ENCODE measurements around the gene MTG2. TPM values are rescaled to one million over a fixed set of nuclear protein-coding genes. Genes with fewer than 3 reads are reported as not detected.

MTG2 gene
- total and polyA plus RNA-seq, 10 of the 15 experiments (the other 5 are each of a cell fraction or from before 2014, with no cell fraction given), result 6.2 to 52.4 (median 34.3) TPM

DNA sequence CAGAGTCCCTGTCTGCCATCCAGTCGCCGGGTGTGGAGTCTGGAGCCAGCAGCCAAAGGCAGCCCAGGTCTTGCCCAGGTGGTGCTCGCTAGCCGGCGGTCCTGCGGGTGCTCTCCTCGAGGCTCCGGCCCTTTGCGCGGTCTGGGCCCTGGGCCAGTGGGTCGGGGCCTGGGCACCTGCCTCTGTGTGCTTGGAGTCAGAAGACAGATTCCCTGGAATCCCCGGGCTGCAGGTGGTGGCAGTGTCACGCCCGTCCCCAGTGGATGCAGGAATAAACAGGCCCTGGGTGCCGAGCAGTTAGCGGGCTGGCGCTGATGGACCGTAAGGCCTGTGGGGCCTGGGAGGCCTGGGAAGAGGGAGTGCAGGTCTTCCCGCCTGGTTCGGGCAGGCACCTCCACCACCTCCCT is 33.9 kb upstream of the MTG2 start (continued):
- TF ChIP-seq, protein P1, sequence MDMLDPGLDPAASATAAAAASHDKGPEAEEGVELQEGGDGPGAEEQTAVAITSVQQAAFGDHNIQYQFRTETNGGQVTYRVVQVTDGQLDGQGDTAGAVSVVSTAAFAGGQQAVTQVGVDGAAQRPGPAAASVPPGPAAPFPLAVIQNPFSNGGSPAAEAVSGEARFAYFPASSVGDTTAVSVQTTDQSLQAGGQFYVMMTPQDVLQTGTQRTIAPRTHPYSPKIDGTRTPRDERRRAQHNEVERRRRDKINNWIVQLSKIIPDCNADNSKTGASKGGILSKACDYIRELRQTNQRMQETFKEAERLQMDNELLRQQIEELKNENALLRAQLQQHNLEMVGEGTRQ (IDR thresholded peaks at IDR 0.05; ENCODE audit: borderline replicate concordance, low read depth, low read length), result no peak
- TF ChIP-seq POU2F2 (IDR thresholded peaks at IDR 0.05; ENCODE audit: borderline replicate concordance, low read depth, low read length) (no peak), FOXM1 (IDR thresholded peaks at IDR 0.05; ENCODE audit: low read depth, low read length) (no peak)

DNA sequence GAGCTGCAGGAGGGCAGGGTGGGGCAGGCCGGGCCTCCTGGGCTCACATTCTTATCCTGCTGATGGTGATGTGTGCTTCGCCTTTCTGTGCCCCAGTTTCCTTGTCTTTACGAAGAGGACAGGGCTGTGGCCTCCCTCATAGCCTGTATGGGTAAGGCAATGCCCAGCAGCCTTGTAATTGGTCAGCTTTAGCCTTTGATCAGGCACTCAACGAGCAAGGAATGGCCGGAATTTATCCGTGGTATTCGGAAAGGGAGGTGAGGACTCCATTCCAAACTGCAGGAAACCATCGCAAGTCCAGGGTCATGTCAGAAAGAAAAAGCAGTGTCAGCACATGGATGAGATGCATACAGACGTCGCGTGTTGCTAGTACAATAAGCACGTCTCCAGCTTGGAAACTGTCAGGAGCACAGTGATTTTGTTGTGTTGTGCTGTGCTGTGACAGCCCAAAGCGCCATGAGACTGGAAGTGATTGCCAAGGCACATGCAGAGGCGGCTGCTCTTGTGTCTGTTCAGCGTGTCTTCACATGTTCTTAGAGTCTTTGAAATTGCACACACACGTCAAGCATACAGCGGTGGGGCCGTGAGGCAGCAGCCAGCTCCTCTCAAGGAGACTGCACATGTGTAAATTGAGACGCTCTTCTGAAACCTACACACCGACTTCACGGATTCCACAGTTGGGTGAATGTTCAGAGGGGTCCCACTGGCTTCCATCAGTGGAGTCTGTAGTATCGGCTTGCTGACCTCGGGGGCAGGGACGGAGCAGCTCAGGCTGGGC is 33.1 kb upstream of the MTG2 start:
- BruUV-seq (replicated peaks), result no TSS peak
- H3K4me3 ChIP-seq, result no peak overlapping the region
- H3K9ac ChIP-seq (ENCODE audit: control insufficient read depth, insufficient read depth, low read length), result no peak overlapping the region
- in situ Hi-C loops (cut with MboI), result no loop called here
- intact Hi-C loops (cut with micrococcal nuclease; ENCODE audit: unreplicated experiment), result no loop called here
- ChIA-PET POLR2A (no interaction called here), SMC1A (ENCODE audit: uncharacterized antibody, unreplicated experiment) (no interaction called here), CTCF (no interaction called here), RAD21 (ENCODE audit: unreplicated experiment) (no interaction called here)
- no peak overlapping the region for H3K27ac ChIP-seq (ENCODE audit: control insufficient read depth, insufficient read depth)
- ATAC-seq, result no peak
- H3K4me1 ChIP-seq (ENCODE audit: control insufficient read depth, insufficient read depth, low read length), result peaks cover under 1% of the 10 kb centered on the region; the same call in 1 of the 2 replicates
- H4K20me1 ChIP-seq (ENCODE audit: control insufficient read depth, insufficient read depth), result no peaks in the 10 kb centered on the region; the same call in 1 of the 2 replicates
- no peak for DNase-seq (ENCODE audit: low read depth, low spot score)
- H3K79me2 ChIP-seq (ENCODE audit: control insufficient read depth, insufficient read depth, low read length), result peaks cover 34% of the 10 kb centered on the region
- no peak for FAIRE-seq
- H3K36me3 ChIP-seq (ENCODE audit: control insufficient read depth in 2 of 2, insufficient read depth in 2 of 2, low read length in 1 of 2), result peaks cover 5 to 8% of the 10 kb centered on the region in 2 experiments; a peak in 3 of 4 replicates
- no peak overlapping the region for H3K4me2 ChIP-seq (ENCODE audit: control insufficient read depth, insufficient read depth)
- 97% methylated on average over 24 of the region's 24 CpGs for WGBS (ENCODE audit: insufficient coverage, insufficient replicate concordance, low lambda C conversion rate, missing lambda C conversion rate)
- H3K9me3 ChIP-seq (replicated peaks; ENCODE audit: control insufficient read depth, insufficient read depth, low read length), result no peaks in the 10 kb centered on the region; the same call in 2 of the 3 replicates
- H2AFZ ChIP-seq (ENCODE audit: control insufficient read depth, low read depth, low read length), result no peak overlapping the region
- TF ChIP-seq CREM (IDR thresholded peaks at IDR 0.05; ENCODE audit: low read depth), result no peak
- H3K27me3 ChIP-seq (replicated peaks in 1 of 2; ENCODE audit: control insufficient read depth in 2 of 2, insufficient read depth in 2 of 2, low read length in 1 of 2), result no peaks in the 10 kb centered on the region

DNA sequence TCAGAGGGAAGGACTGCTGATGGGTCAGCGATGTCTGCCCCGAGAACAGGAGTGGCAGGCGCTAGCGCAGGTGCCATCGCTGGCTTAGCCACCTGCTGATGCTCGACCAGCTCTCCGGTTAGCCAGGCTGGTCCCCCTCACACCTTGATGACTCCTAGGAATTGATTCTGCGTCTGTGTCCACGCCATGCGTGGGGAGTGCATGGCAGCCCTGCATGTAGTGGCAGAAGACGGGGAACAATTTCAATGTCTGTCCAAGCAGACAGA is 32.6 kb upstream of the MTG2 start:
- Histone ChIP-seq H3K4me1 (ENCODE audit: control insufficient read depth, insufficient read depth, low read length) (no peaks in the 10 kb centered on the region; the same call in 1 of the 2 replicates), H3K9ac (ENCODE audit: control insufficient read depth, insufficient read depth, low read length) (no peak overlapping the region), H3K36me3 (ENCODE audit: control insufficient read depth in 2 of 2, insufficient read depth in 2 of 2, low read length in 1 of 2) (peaks cover 5 to 8% of the 10 kb centered on the region in 2 experiments; a peak in 3 of 4 replicates), H3K79me2 (ENCODE audit: control insufficient read depth, insufficient read depth, low read length) (peaks cover 29% of the 10 kb centered on the region), H3K27me3 (replicated peaks in 1 of 2; ENCODE audit: control insufficient read depth in 2 of 2, insufficient read depth in 2 of 2, low read length in 1 of 2) (no peaks in the 10 kb centered on the region), H2AFZ (ENCODE audit: control insufficient read depth, low read depth, low read length) (no peak overlapping the region), H3K27ac (ENCODE audit: control insufficient read depth, insufficient read depth) (no peak overlapping the region), H3K9me3 (replicated peaks; ENCODE audit: control insufficient read depth, insufficient read depth, low read length) (no peaks in the 10 kb centered on the region; the same call in 2 of the 3 replicates), H3K4me2 (ENCODE audit: control insufficient read depth, insufficient read depth) (no peak overlapping the region), H3K4me3 (no peak overlapping the region), H4K20me1 (ENCODE audit: control insufficient read depth, insufficient read depth) (no peaks in the 10 kb centered on the region; the same call in 1 of the 2 replicates)
- no peak for FAIRE-seq
- ChIA-PET SMC1A (ENCODE audit: uncharacterized antibody, unreplicated experiment) (no interaction called here), POLR2A (no interaction called here), RAD21 (ENCODE audit: unreplicated experiment) (no interaction called here), CTCF (no interaction called here)
- no peak for DNase-seq (ENCODE audit: low read depth, low spot score)
- whole genome bisulfite sequencing (ENCODE audit: insufficient coverage, insufficient replicate concordance, low lambda C conversion rate, missing lambda C conversion rate), result 95% methylated on average over 11 of the region's 11 CpGs
- in situ Hi-C loops (cut with MboI) (no loop called here), intact Hi-C loops (cut with micrococcal nuclease; ENCODE audit: unreplicated experiment) (no loop called here)
- ATAC-seq, result no peak
- no TSS peak for BruUV-seq (replicated peaks)
- TF ChIP-seq TCF7 (IDR thresholded peaks at IDR 0.05; ENCODE audit: borderline replicate concordance) (no peak), SPI1 (IDR thresholded peaks at IDR 0.05; ENCODE audit: borderline replicate concordance, insufficient read depth, low read depth, low read length) (no peak), NFXL1 (IDR thresholded peaks at IDR 0.05; ENCODE audit: borderline replicate concordance) (no peak), NR2C2 (IDR thresholded peaks at IDR 0.05; ENCODE audit: borderline replicate concordance, control insufficient read depth, insufficient read length, low read depth) (no peak), CHD4 (IDR thresholded peaks at IDR 0.05) (no peak), ZSCAN29 (IDR thresholded peaks at IDR 0.05) (no peak)
- TF ChIP-seq, protein P2, sequence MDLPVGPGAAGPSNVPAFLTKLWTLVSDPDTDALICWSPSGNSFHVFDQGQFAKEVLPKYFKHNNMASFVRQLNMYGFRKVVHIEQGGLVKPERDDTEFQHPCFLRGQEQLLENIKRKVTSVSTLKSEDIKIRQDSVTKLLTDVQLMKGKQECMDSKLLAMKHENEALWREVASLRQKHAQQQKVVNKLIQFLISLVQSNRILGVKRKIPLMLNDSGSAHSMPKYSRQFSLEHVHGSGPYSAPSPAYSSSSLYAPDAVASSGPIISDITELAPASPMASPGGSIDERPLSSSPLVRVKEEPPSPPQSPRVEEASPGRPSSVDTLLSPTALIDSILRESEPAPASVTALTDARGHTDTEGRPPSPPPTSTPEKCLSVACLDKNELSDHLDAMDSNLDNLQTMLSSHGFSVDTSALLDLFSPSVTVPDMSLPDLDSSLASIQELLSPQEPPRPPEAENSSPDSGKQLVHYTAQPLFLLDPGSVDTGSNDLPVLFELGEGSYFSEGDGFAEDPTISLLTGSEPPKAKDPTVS (IDR thresholded peaks at IDR 0.05; ENCODE audit: low read depth, low read length), result no peak
- TF ChIP-seq, protein P3, sequence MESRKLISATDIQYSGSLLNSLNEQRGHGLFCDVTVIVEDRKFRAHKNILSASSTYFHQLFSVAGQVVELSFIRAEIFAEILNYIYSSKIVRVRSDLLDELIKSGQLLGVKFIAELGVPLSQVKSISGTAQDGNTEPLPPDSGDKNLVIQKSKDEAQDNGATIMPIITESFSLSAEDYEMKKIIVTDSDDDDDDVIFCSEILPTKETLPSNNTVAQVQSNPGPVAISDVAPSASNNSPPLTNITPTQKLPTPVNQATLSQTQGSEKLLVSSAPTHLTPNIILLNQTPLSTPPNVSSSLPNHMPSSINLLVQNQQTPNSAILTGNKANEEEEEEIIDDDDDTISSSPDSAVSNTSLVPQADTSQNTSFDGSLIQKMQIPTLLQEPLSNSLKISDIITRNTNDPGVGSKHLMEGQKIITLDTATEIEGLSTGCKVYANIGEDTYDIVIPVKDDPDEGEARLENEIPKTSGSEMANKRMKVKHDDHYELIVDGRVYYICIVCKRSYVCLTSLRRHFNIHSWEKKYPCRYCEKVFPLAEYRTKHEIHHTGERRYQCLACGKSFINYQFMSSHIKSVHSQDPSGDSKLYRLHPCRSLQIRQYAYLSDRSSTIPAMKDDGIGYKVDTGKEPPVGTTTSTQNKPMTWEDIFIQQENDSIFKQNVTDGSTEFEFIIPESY (IDR thresholded peaks at IDR 0.05), result no peak

Data from GM12878 (cell line).